ENCODE data around the gene KLRF1. TPM values are rescaled to one million over a fixed set of nuclear protein-coding genes. Genes with fewer than 3 reads are reported as not detected.

Gene KLRF1
- total RNA-seq, 2 donors from 2014 or later, result not detected

- no peaks in the 10 kb centered on the region for H3K4me1 ChIP-seq (replicated peaks)
- TF ChIP-seq POLR2A (IDR thresholded peaks at IDR 0.05) (no peak), POLR2AphosphoS5 (IDR thresholded peaks at IDR 0.05) (no peak), CTCF (IDR thresholded peaks at IDR 0.05) (no peak)
- DNase-seq (ENCODE audit: low spot score), result peak; percentile 22
- H3K27ac ChIP-seq, result no peak overlapping the region
- intact Hi-C loops (cut with DNase I), result no loop called here
- no peaks in the 10 kb centered on the region for H3K27me3 ChIP-seq (replicated peaks; ENCODE audit: insufficient read depth)
- no peak overlapping the region for H3K4me3 ChIP-seq
- no peaks in the 10 kb centered on the region for H3K9me3 ChIP-seq
- H3K36me3 ChIP-seq, result no peaks in the 10 kb centered on the region
These were observed 55.9 kb downstream of the KLRF1 start for GRCh38 chr12:9883175-9883574.

DNA sequence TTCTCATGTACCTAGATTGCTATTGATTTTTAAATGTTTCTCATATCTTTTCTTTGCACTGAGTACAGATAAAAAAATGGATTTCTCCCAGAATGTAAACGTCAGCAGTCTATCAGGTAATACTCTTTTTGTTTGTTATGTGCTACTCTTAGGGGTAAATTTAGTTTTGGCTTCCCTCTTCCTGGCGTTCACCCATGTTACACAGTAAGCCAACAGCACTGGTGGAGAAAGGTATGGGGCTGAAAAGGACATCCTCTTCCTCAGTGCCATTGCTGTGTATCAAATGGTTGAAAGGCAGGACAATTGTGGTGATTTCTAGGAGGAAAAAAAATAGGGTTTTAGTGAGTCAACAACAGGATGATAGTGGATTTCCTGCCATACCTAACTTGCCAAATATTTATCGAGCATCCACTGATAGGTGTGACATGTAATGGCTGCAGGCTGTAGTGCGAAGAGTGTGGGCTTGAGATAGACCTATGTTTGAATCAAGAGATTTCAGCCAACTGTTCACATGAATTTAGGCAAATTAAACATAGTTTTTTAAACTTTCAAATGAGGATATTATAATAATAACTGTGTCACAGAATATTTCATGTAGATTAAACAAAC lies 61.5 kb downstream of the KLRF1 start:
- H3K4me1 ChIP-seq (replicated peaks), result no peaks in the 10 kb centered on the region
- H3K27me3 ChIP-seq (replicated peaks; ENCODE audit: insufficient read depth), result no peaks in the 10 kb centered on the region
- H3K4me3 ChIP-seq, result no peak overlapping the region
- DNase-seq (ENCODE audit: low spot score), result no peak
- TF ChIP-seq CTCF (IDR thresholded peaks at IDR 0.05) (no peak), POLR2A (IDR thresholded peaks at IDR 0.05) (no peak), POLR2AphosphoS5 (IDR thresholded peaks at IDR 0.05) (no peak)
- H3K36me3 ChIP-seq, result no peaks in the 10 kb centered on the region
- H3K9me3 ChIP-seq, result no peaks in the 10 kb centered on the region
- 51% methylated on average over 4 of the region's 4 CpGs for WGBS
- intact Hi-C loops (cut with DNase I), result no loop called here
- H3K27ac ChIP-seq, result no peak overlapping the region

Other genes starting within 250 kb of the KLRF1 start
- under 1 TPM in 1 of 2 donors, not detected in 1; 0.14 TPM for gene KLRB1, start 219.6 kb upstream of the KLRF1 start, total RNA-seq
- gene CLEC2D, start 157.8 kb upstream of the KLRF1 start, total RNA-seq, result 10 to 100 TPM in 1 of 2 donors, 1 to 10 TPM in 1; 4.1 to 19.9 TPM
- not detected for gene CLECL1, start 94.4 kb upstream of the KLRF1 start, total RNA-seq
- 1 to 10 TPM; 1.9 to 2.2 TPM for gene CD69, start 66.6 kb upstream of the KLRF1 start, total RNA-seq
- gene CLEC2B, start 41.9 kb downstream of the KLRF1 start, total RNA-seq, result 1 to 10 TPM; 4.1 to 6.0 TPM
- not detected for gene KLRF2, start 54.0 kb downstream of the KLRF1 start, total RNA-seq
- gene CLEC2A, start 104.9 kb downstream of the KLRF1 start, total RNA-seq, result not detected
- under 1 TPM in 1 of 2 donors, not detected in 1; 0.18 TPM for gene CLEC12A, start 143.9 kb downstream of the KLRF1 start, total RNA-seq
- gene CLEC1B, start 171.6 kb downstream of the KLRF1 start, total RNA-seq, result 1 to 10 TPM in 1 of 2 donors, not detected in 1; 1.5 TPM
- 10 to 100 TPM in 1 of 2 donors, under 1 TPM in 1; 0.05 to 47.9 TPM for gene CLEC12B, start 183.1 kb downstream of the KLRF1 start, total RNA-seq
- gene CLEC9A, start 203.2 kb downstream of the KLRF1 start, total RNA-seq, result under 1 TPM in 1 of 2 donors, not detected in 1; 0.32 TPM

All from prostate gland (tissue), 2 donors.